B cell (primary cell): Measurements from ENCODE around the gene CEP68. TPM values are rescaled to one million over a fixed set of nuclear protein-coding genes. Genes with fewer than 3 reads are reported as not detected.

Source experiments
- ATAC-seq: fragments of 200-7000 bp; cut with Tn5 transposase; one replicate; pipeline ENCODE4 v1.10.0; 2021; ENCODE audit warnings: low read depth, mild to moderate bottlenecking, moderate number of reproducible peaks, moderate library complexity
- CTCF ChIA-PET: fragments of 350-600 bp; sonication (Branson Sonifier 250); formaldehyde crosslinking; loops from one replicate; lab custom pipeline; 2021; ENCODE audit warnings: antibody characterized with exemption, inconsistent platforms; lab: Charles Lee
- POLR2A ChIA-PET: fragments of 350-600 bp; sonication (Branson Sonifier 250); formaldehyde crosslinking; loops from one replicate; lab custom pipeline; 2021; ENCODE audit warnings: antibody characterized with exemption; lab: Charles Lee
- DNase-seq: peaks from one replicate; pipeline ENCODE4 v3.0.0; 2013
- H2AFZ ChIP-seq: 2 replicates; pipeline ENCODE4 v1.6.1; 2012; ENCODE audit warnings: mild to moderate bottlenecking, low read depth, low read length; ENCODE audit not compliant: insufficient read depth, poor library complexity, severe bottlenecking
- H3K27ac ChIP-seq, 2 donors: 1 replicate in 1 of 2; 2 replicates in 1 of 2; pipeline ENCODE4 v1.5.1; 2012 to 2013; ENCODE audit warnings: low read length in 2 of 2, mild to moderate bottlenecking in 2 of 2, moderate library complexity in 1 of 2
- H3K27me3 ChIP-seq, 4 experiments: fragments of 200-600 bp in 1 of 4; sonication (generic) in 1 of 4; replicated peaks in 1 of 4; 1 replicate in 2 of 4; 2 replicates in 2 of 4; pipeline versions ENCODE4 v1.6.1 to v1.7.0; 2013 to 2016; ENCODE audit warnings: low read length in 3 of 4, mild to moderate bottlenecking in 2 of 4, mixed read lengths in 1 of 4, moderate library complexity in 1 of 4; ENCODE audit not compliant: insufficient read depth in 4 of 4, control insufficient read depth in 3 of 4; ENCODE audit errors: control extremely low read depth in 1 of 4
- H3K36me3 ChIP-seq, 2 experiments: replicated peaks in 1 of 2; 1 replicate in 1 of 2; 2 replicates in 1 of 2; pipeline versions ENCODE4 v1.6.1 to v1.7.1; 2013; ENCODE audit warnings: low read length in 1 of 2; ENCODE audit not compliant: insufficient read depth in 2 of 2, control insufficient read depth in 1 of 2; ENCODE audit errors: control extremely low read depth in 1 of 2, extremely low read depth in 1 of 2
- H3K4me1 ChIP-seq, 2 donors: fragments of 200-600 bp in 1 of 2; sonication (generic) in 1 of 2; 1 replicate in 1 of 2; 2 replicates in 1 of 2; pipeline versions ENCODE4 v1.5.1 to v1.6.1; 2013 to 2017; ENCODE audit warnings: low read length in 2 of 2; ENCODE audit not compliant: control insufficient read depth in 2 of 2, insufficient read depth in 2 of 2
- H3K4me2 ChIP-seq: replicated peaks from 2 replicates; pipeline ENCODE3; 2012; ENCODE audit warnings: mild to moderate bottlenecking, low read depth, low read length; ENCODE audit not compliant: poor library complexity, severe bottlenecking
- H3K4me3 ChIP-seq, 5 experiments: fragments of 200-600 bp in 1 of 5; sonication (generic) in 1 of 5; 1 replicate in 3 of 5; 2 replicates in 2 of 5; pipeline versions ENCODE4 v1.5.1 to v1.7.0; 2011 to 2016; ENCODE audit warnings: low read length in 4 of 5, mild to moderate bottlenecking in 4 of 5, low read depth in 2 of 5, control low read depth in 1 of 5, moderate library complexity in 1 of 5; ENCODE audit not compliant: insufficient read depth in 1 of 5; ENCODE audit errors: control extremely low read depth in 1 of 5, extremely low read depth in 1 of 5
- H3K79me2 ChIP-seq: fragments of 200-600 bp; sonication (generic); one replicate; pipeline ENCODE4 v1.6.0; 2016; ENCODE audit warnings: low read length; ENCODE audit not compliant: control insufficient read depth, insufficient read depth
- H3K9ac ChIP-seq: fragments of 200-600 bp; sonication (generic); 2 replicates; pipeline ENCODE4 v1.6.1; 2017; ENCODE audit warnings: mild to moderate bottlenecking, low read length, moderate library complexity
- H3K9me3 ChIP-seq, 3 donors: one replicate each; pipeline versions ENCODE4 v1.6.1 to v1.7.1; 2013; ENCODE audit warnings: low read length in 2 of 3; ENCODE audit not compliant: control insufficient read depth in 2 of 3, insufficient read depth in 1 of 3; ENCODE audit errors: control extremely low read depth in 1 of 3
- H4K20me1 ChIP-seq: 2 replicates; pipeline ENCODE4 v1.6.0; 2012; ENCODE audit warnings: mild to moderate bottlenecking, low read length; ENCODE audit not compliant: insufficient read depth, control insufficient read depth, poor library complexity, severe bottlenecking
- H3K27ac Mint-ChIP-seq: one replicate; pipeline ENCODE4 v1.8.0; 2021; ENCODE audit warnings: mixed read lengths
- H3K27me3 Mint-ChIP-seq: one replicate; pipeline ENCODE4 v1.8.0; 2021; ENCODE audit warnings: mixed read lengths
- H3K4me1 Mint-ChIP-seq: one replicate; pipeline ENCODE4 v1.8.0; 2021; ENCODE audit warnings: mixed read lengths
- H3K4me3 Mint-ChIP-seq: one replicate; pipeline ENCODE4 v1.8.0; 2021; ENCODE audit warnings: mixed read lengths
- H3K9me3 Mint-ChIP-seq: one replicate; pipeline ENCODE4 v1.8.0; 2022; ENCODE audit warnings: mixed read lengths; ENCODE audit not compliant: insufficient read depth
- EZH2 ChIP-seq: IDR thresholded peaks from 2 replicates; pipeline ENCODE4 v1.6.1; 2012; ENCODE audit warnings: borderline replicate concordance, low read depth, mild to moderate bottlenecking, moderate library complexity, low read length; ENCODE audit not compliant: insufficient read depth, poor library complexity, severe bottlenecking
- WGBS: methylation state at CpG from one replicate; pipeline ENCODE4 v1.1.5; 2013; ENCODE audit warnings: missing lambda C conversion rate; ENCODE audit not compliant: insufficient coverage; 5-methylcytosine and 5-hydroxymethylcytosine counted together
- intact Hi-C: fragments of 100-400 bp; cut with micrococcal nuclease; formaldehyde crosslinking; loops from one replicate; pipeline ENCODE4 v1.10.0; 2022
- polyA plus RNA-seq: library from polyadenylated mRNA; depleted of rRNA; stranded (reverse); fragments of >200 nt; gene quantifications from 2 replicates; pipeline ENCODE4 v1.2.3, GENCODE V29; 2012
- total RNA-seq, 2 donors: library from RNA; stranded (reverse); fragments of 120-200 nt in 1 of 2; gene quantifications; 1 replicate in 1 of 2; 2 replicates in 1 of 2; pipeline versions ENCODE4 v1.2.3 to v1.2.4, GENCODE V29; 2013 to 2022
- TF ChIP-seq, protein P1 (sequence below): fragments of 200-600 bp; IDR thresholded peaks from one replicate; pipeline ENCODE4 v1.8.0; 2022; ENCODE audit warnings: antibody characterized with exemption, mild to moderate bottlenecking

Gene CEP68
- total and polyA plus RNA-seq, 2 donors (not counting 1 experiment from before 2014, with no cell fraction given), result 11.0 to 32.0 TPM

GRCh38 chr2:65045651-65046050 lies 10.6 kb upstream of the CEP68 start:
- Histone ChIP-seq H3K79me2 (peaks cover 52% of the 10 kb centered on the region), H3K9ac (no peak overlapping the region), H3K36me3 (peaks cover 6 to 54% of the 10 kb centered on the region in 2 experiments), H3K4me3 (no peak overlapping the region), H2AFZ (no peak overlapping the region), H3K27me3 (no peaks in the 10 kb centered on the region), H4K20me1 (peaks cover 5% of the 10 kb centered on the region), H3K9me3 (peaks cover 0 to 14% (median 11%) of the 10 kb centered on the region in 3 donors), H3K4me1 (peaks cover under 1% of the 10 kb centered on the region in 2 donors), H3K27ac (no peak overlapping the region), H3K4me2 (no peak overlapping the region)
- no peaks in the 10 kb centered on the region for H3K27me3 Mint-ChIP-seq
- no peak overlapping the region for H3K27ac Mint-ChIP-seq
- TF ChIP-seq, protein P1, sequence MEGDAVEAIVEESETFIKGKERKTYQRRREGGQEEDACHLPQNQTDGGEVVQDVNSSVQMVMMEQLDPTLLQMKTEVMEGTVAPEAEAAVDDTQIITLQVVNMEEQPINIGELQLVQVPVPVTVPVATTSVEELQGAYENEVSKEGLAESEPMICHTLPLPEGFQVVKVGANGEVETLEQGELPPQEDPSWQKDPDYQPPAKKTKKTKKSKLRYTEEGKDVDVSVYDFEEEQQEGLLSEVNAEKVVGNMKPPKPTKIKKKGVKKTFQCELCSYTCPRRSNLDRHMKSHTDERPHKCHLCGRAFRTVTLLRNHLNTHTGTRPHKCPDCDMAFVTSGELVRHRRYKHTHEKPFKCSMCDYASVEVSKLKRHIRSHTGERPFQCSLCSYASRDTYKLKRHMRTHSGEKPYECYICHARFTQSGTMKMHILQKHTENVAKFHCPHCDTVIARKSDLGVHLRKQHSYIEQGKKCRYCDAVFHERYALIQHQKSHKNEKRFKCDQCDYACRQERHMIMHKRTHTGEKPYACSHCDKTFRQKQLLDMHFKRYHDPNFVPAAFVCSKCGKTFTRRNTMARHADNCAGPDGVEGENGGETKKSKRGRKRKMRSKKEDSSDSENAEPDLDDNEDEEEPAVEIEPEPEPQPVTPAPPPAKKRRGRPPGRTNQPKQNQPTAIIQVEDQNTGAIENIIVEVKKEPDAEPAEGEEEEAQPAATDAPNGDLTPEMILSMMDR, result no peak
- TF ChIP-seq EZH2, result no peak
- H3K4me3 Mint-ChIP-seq, result no peak overlapping the region
- WGBS, result 100% methylated on average over 3 of the region's 10 CpGs
- no peak for ATAC-seq
- intact Hi-C loops, result no loop called here
- H3K4me1 Mint-ChIP-seq, result peaks cover 12% of the 10 kb centered on the region
- H3K9me3 Mint-ChIP-seq, result peaks cover 7% of the 10 kb centered on the region
- DNase-seq, result no peak
- ChIA-PET POLR2A (interaction anchor here (0.7 kb wide), 1 partner anchor 127 kb away, joined by 11 read pairs; no protein-coding TSS in a partner anchor), CTCF (interaction anchor here (1.3 kb wide), 1 partner anchor 11 kb away, joined by 3 read pairs; no protein-coding TSS in a partner anchor)

DNA sequence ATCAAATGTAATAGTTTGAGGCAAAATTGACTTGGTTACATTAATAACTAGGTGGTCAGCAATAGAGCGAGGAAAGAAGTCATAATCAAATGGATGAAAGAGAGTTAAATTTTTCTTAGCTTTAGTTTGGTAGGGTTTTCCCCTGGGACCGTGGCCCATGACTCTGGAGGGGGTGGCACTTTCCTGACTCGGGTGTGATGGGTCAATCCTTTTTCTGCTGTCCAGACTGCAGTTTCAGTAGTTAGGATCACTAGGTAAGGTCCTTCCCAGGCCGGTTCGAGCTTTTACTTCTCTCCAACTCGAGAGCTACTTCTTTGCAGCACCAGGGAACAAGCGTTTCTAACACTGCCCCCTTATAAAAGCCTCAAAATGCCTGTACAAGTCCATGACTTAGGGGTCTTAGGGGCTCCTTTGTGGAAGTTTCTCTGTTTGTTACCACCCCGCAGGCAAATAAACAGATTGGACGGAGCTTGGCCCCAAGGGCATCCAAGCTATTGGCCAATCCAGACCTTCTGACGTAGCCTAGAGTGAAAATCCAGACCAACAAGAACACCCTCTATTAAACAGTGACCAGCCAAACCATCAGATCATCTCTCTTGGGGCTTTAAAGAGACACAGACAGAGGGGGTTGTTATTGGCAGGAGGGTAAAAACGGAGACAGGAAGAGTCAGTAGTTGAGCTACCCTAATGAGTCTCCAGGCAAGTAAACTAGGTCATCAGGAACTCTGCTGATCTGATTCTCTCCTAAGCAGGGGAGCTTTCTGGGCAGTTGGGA lies 9.4 kb upstream of the CEP68 start:
- intact Hi-C loops, result no loop called here
- Histone ChIP-seq H3K9ac (no peak overlapping the region), H3K9me3 (peaks cover 0 to 14% (median 14%) of the 10 kb centered on the region in 3 donors), H3K4me2 (no peak overlapping the region), H3K4me3 (no peak overlapping the region), H3K4me1 (peaks cover 0 to 3% of the 10 kb centered on the region in 2 donors), H3K79me2 (peaks cover 53% of the 10 kb centered on the region), H3K27me3 (no peaks in the 10 kb centered on the region), H4K20me1 (no peaks in the 10 kb centered on the region), H2AFZ (no peak overlapping the region), H3K36me3 (peaks cover 4 to 52% of the 10 kb centered on the region in 2 experiments), H3K27ac (no peak overlapping the region)
- H3K9me3 Mint-ChIP-seq, result peaks cover 7% of the 10 kb centered on the region
- no peak overlapping the region for H3K4me3 Mint-ChIP-seq
- H3K4me1 Mint-ChIP-seq, result peaks cover 17% of the 10 kb centered on the region
- POLR2A ChIA-PET, result no interaction called here
- TF ChIP-seq, protein P1, result no peak
- no peak for TF ChIP-seq EZH2
- no peak for ATAC-seq
- no peak for DNase-seq
- 100% methylated on average over 2 of the region's 11 CpGs for WGBS
- H3K27me3 Mint-ChIP-seq, result no peaks in the 10 kb centered on the region
- CTCF ChIA-PET, result interaction anchor here (0.6 to 4.0 kb wide), 7 partner anchors 9 to 129 kb away, joined by 3 to 20 read pairs (median 3); partner anchors contain the start of gene CEP68
- H3K27ac Mint-ChIP-seq, result no peak overlapping the region
